ENCODE measurements around the gene COL23A1.

COL23A1 gene

DNA sequence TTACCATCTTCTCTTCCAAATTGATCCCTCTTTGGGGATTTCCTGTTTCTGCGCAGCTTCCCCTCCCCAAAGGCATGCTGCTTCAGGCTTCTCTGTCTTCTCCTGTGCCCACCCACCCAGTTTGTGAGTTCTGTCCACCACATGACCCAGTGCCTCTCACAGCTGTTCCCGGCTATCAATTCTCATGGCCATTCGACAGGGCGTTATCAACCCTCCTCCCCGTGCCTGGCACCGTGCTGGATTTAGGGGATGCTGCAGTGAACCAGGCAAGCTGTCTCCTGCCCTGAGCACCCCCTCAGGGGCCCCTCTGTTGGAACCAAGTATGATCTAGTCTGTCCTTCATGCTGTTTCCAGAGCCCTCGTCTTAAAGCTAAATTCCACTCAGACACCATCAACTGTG lies 38.7 kb downstream of the COL23A1 start:
- H3K4me3 ChIP-seq (ENCODE audit: low read length) = no peak overlapping the region
- no peak overlapping the region for H3K4me2 ChIP-seq (ENCODE audit: low read depth, low read length)
- H3K27me3 ChIP-seq (replicated peaks; ENCODE audit: insufficient read depth, low read length) = peaks cover 54% of the 10 kb centered on the region
- no peak overlapping the region for H3K27ac ChIP-seq (ENCODE audit: low read length)
- H4K20me1 ChIP-seq (ENCODE audit: insufficient read depth, low read length) = no peaks in the 10 kb centered on the region
- TF ChIP-seq EZH2 (optimal IDR thresholded peaks at IDR 0.05; ENCODE audit: low read depth, low read length) = no peak
- TF ChIP-seq, protein P1, sequence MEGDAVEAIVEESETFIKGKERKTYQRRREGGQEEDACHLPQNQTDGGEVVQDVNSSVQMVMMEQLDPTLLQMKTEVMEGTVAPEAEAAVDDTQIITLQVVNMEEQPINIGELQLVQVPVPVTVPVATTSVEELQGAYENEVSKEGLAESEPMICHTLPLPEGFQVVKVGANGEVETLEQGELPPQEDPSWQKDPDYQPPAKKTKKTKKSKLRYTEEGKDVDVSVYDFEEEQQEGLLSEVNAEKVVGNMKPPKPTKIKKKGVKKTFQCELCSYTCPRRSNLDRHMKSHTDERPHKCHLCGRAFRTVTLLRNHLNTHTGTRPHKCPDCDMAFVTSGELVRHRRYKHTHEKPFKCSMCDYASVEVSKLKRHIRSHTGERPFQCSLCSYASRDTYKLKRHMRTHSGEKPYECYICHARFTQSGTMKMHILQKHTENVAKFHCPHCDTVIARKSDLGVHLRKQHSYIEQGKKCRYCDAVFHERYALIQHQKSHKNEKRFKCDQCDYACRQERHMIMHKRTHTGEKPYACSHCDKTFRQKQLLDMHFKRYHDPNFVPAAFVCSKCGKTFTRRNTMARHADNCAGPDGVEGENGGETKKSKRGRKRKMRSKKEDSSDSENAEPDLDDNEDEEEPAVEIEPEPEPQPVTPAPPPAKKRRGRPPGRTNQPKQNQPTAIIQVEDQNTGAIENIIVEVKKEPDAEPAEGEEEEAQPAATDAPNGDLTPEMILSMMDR (IDR thresholded peaks at IDR 0.05; ENCODE audit: low read length) = no peak
- no peak for TF ChIP-seq EZH2phosphoT487 (IDR thresholded peaks at IDR 0.05; ENCODE audit: low read length)
- no peaks in the 10 kb centered on the region for H3K9me3 ChIP-seq (replicated peaks; ENCODE audit: insufficient read depth, low read length)
- H3K79me2 ChIP-seq (ENCODE audit: low read length) = no peaks in the 10 kb centered on the region
- no peak overlapping the region for H3K9ac ChIP-seq (ENCODE audit: low read length)
- no peaks in the 10 kb centered on the region for H3K9me2 ChIP-seq (replicated peaks; ENCODE audit: insufficient read depth, low read length)
- H3K36me3 ChIP-seq (replicated peaks; ENCODE audit: insufficient read depth, low read length) = no peaks in the 10 kb centered on the region
- no peak for DNase-seq
- no peak overlapping the region for H2AFZ ChIP-seq (ENCODE audit: low read length)
- no peaks in the 10 kb centered on the region for H3F3A ChIP-seq (ENCODE audit: insufficient read depth, low read length)
- H3K4me1 ChIP-seq (ENCODE audit: low read length) = no peaks in the 10 kb centered on the region

DNA sequence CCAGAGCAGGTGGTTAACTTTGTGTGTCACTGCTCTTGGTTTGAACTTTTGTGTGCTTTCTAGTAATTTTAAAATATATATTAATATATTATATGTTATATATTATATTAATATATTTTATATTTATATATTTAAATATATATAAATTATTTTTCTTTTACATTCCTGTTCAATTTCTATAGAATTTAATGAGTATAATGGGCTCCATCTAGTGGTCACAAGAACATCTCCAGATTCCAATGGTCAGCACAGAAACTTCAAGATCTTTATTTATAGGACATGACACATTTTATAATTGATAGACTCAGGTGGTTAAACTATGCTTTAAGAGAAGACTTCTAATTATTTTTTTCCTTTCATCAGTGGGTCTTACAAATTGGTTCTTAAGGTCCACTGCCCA lies 39.1 kb downstream of the COL23A1 start:
- DNase-seq = peak; percentile 18
- no peaks in the 10 kb centered on the region for H3K9me2 ChIP-seq (replicated peaks; ENCODE audit: insufficient read depth, low read length)
- H3K4me3 ChIP-seq (ENCODE audit: low read length) = no peak overlapping the region
- H4K20me1 ChIP-seq (ENCODE audit: insufficient read depth, low read length) = no peaks in the 10 kb centered on the region
- no peak overlapping the region for H2AFZ ChIP-seq (ENCODE audit: low read length)
- H3K4me1 ChIP-seq (ENCODE audit: low read length) = no peaks in the 10 kb centered on the region
- TF ChIP-seq EZH2phosphoT487 (IDR thresholded peaks at IDR 0.05; ENCODE audit: low read length) = no peak
- no peak for TF ChIP-seq EZH2 (optimal IDR thresholded peaks at IDR 0.05; ENCODE audit: low read depth, low read length)
- TF ChIP-seq, protein P1 (IDR thresholded peaks at IDR 0.05; ENCODE audit: low read length) = peak; percentile 24; the same call in 1 of the 2 replicates
- H3K9me3 ChIP-seq (replicated peaks; ENCODE audit: insufficient read depth, low read length) = no peaks in the 10 kb centered on the region
- peaks cover 56% of the 10 kb centered on the region for H3K27me3 ChIP-seq (replicated peaks; ENCODE audit: insufficient read depth, low read length)
- H3K27ac ChIP-seq (ENCODE audit: low read length) = no peak overlapping the region
- no peaks in the 10 kb centered on the region for H3K36me3 ChIP-seq (replicated peaks; ENCODE audit: insufficient read depth, low read length)
- no peak overlapping the region for H3K4me2 ChIP-seq (ENCODE audit: low read depth, low read length)
- no peaks in the 10 kb centered on the region for H3F3A ChIP-seq (ENCODE audit: insufficient read depth, low read length)
- no peak overlapping the region for H3K9ac ChIP-seq (ENCODE audit: low read length)
- H3K79me2 ChIP-seq (ENCODE audit: low read length) = no peaks in the 10 kb centered on the region

DNA sequence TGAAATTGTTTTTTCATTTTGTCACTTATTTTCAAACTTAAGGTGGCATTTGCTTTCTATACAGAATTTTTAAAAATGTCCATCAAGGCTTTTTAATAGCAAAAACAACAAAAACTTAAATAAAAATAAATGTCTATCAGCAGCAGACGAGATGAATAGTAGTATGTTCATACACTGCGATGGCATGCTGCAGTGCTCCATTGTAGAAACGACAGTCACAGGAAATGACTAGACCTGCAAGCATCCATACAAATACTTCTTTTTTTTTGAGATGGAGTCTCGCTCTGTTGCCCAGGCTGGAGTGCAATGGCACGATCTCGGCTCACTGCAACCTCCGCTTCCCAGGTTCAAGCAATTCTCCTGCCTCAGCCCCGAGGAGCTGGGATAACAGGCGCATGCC lies 41.4 kb downstream of the COL23A1 start:
- no peaks in the 10 kb centered on the region for H3K9me3 ChIP-seq (replicated peaks; ENCODE audit: insufficient read depth, low read length)
- H3K9ac ChIP-seq (ENCODE audit: low read length) = no peak overlapping the region
- no peak overlapping the region for H3K4me2 ChIP-seq (ENCODE audit: low read depth, low read length)
- TF ChIP-seq EZH2phosphoT487 (IDR thresholded peaks at IDR 0.05; ENCODE audit: low read length) = no peak
- no peak for TF ChIP-seq EZH2 (optimal IDR thresholded peaks at IDR 0.05; ENCODE audit: low read depth, low read length)
- TF ChIP-seq, protein P1 (IDR thresholded peaks at IDR 0.05; ENCODE audit: low read length) = no peak
- no peak overlapping the region for H3K27ac ChIP-seq (ENCODE audit: low read length)
- no peaks in the 10 kb centered on the region for H3K4me1 ChIP-seq (ENCODE audit: low read length)
- H3K79me2 ChIP-seq (ENCODE audit: low read length) = no peaks in the 10 kb centered on the region
- DNase-seq = no peak
- no peaks in the 10 kb centered on the region for H3K36me3 ChIP-seq (replicated peaks; ENCODE audit: insufficient read depth, low read length)
- H3K9me2 ChIP-seq (replicated peaks; ENCODE audit: insufficient read depth, low read length) = no peaks in the 10 kb centered on the region
- H3K4me3 ChIP-seq (ENCODE audit: low read length) = no peak overlapping the region
- peaks cover 43% of the 10 kb centered on the region for H3K27me3 ChIP-seq (replicated peaks; ENCODE audit: insufficient read depth, low read length)
- H4K20me1 ChIP-seq (ENCODE audit: insufficient read depth, low read length) = no peaks in the 10 kb centered on the region
- H2AFZ ChIP-seq (ENCODE audit: low read length) = no peak overlapping the region
- no peaks in the 10 kb centered on the region for H3F3A ChIP-seq (ENCODE audit: insufficient read depth, low read length)

Data from MM.1S (cell line).